IMR-90 (cell line): ENCODE data around the gene MT1G. TPM values are rescaled to one million over a fixed set of nuclear protein-coding genes. Genes with fewer than 3 reads are reported as not detected.

Experiments
- ATAC-seq: fragments of 200-7000 bp; cut with Tn5 transposase; 2 replicates; pipeline ENCODE4 v1.9.1; 2020; ENCODE audit warnings: low read depth, mild to moderate bottlenecking, moderate library complexity
- BruUV-seq: library from RNA; stranded (reverse); fragments of 400-500 nt; replicated peaks from 2 replicates; lab custom pipeline; 2021; lab: Mats Ljungman, UMichigan
- CTCF ChIA-PET: fragments of 300-600 bp; formaldehyde crosslinking; extraction: SDS; loops from one replicate; lab custom pipeline; 2021; ENCODE audit warnings: antibody characterized with exemption; lab: Yijun Ruan, JAX
- POLR2A ChIA-PET: fragments of 300-600 bp; sonication (Branson Sonifier 250); formaldehyde crosslinking; loops from one replicate; lab custom pipeline; 2022; ENCODE audit warnings: antibody characterized with exemption; ENCODE audit not compliant: unreplicated experiment; lab: Charles Lee
- DNase-seq: peaks from one replicate; pipeline ENCODE4 v3.0.0; 2013
- H2AFZ ChIP-seq: replicated peaks from 2 replicates; pipeline ENCODE3; 2013; ENCODE audit warnings: low read length, mild to moderate bottlenecking; ENCODE audit not compliant: poor library complexity
- H2AK5ac ChIP-seq: 2 replicates; pipeline ENCODE4 v1.6.1; 2013; ENCODE audit warnings: low read depth, low read length, inconsistent platforms
- H2AK9ac ChIP-seq: replicated peaks from 2 replicates; pipeline ENCODE3; 2013; ENCODE audit warnings: mild to moderate bottlenecking, low read depth, low read length, moderate library complexity; ENCODE audit not compliant: poor library complexity
- H2BK120ac ChIP-seq: 2 replicates; pipeline ENCODE4 v1.6.1; 2013; ENCODE audit warnings: low read depth, low read length, inconsistent platforms
- H2BK15ac ChIP-seq: 3 replicates; pipeline ENCODE4 v1.6.1; 2013; ENCODE audit warnings: low read depth, low read length, inconsistent platforms
- H2BK20ac ChIP-seq: 2 replicates; pipeline ENCODE4 v1.6.1; 2013; ENCODE audit warnings: low read depth, mild to moderate bottlenecking, inconsistent platforms, low read length, moderate library complexity
- H2BK5ac ChIP-seq: 2 replicates; pipeline ENCODE4 v1.6.1; 2013; ENCODE audit warnings: mild to moderate bottlenecking, low read depth, low read length, inconsistent platforms; ENCODE audit not compliant: poor library complexity, severe bottlenecking
- H3K14ac ChIP-seq: replicated peaks from 2 replicates; pipeline ENCODE4 v1.6.1; 2013; ENCODE audit warnings: low read depth, low read length, inconsistent platforms
- H3K18ac ChIP-seq: 2 replicates; pipeline ENCODE4 v1.6.1; 2013; ENCODE audit warnings: low read depth, low read length, control low read depth
- H3K23ac ChIP-seq: 2 replicates; pipeline ENCODE4 v1.6.1; 2013; ENCODE audit warnings: low read depth, low read length, inconsistent platforms
- H3K27ac ChIP-seq: 2 replicates; pipeline ENCODE4 v1.5.1; 2013; ENCODE audit warnings: mild to moderate bottlenecking, control low read depth, low read length; ENCODE audit not compliant: insufficient read depth
- H3K27me3 ChIP-seq: 2 replicates; pipeline ENCODE4 v1.6.1; 2013; ENCODE audit warnings: low read length; ENCODE audit not compliant: control insufficient read depth, insufficient read depth
- H3K36me3 ChIP-seq: 2 replicates; pipeline ENCODE4 v1.6.1; 2013; ENCODE audit warnings: low read length, mixed read lengths; ENCODE audit not compliant: control insufficient read depth, insufficient read depth
- H3K4ac ChIP-seq: 2 replicates; pipeline ENCODE4 v1.6.1; 2013; ENCODE audit warnings: low read depth, low read length, inconsistent platforms
- H3K4me1 ChIP-seq: 2 replicates; pipeline ENCODE4 v1.6.1; 2013; ENCODE audit warnings: low read length, mixed read lengths; ENCODE audit not compliant: control insufficient read depth, insufficient read depth
- H3K4me2 ChIP-seq: 2 replicates; pipeline ENCODE4 v1.6.1; 2013; ENCODE audit warnings: low read depth, mild to moderate bottlenecking, control low read depth, low read length, moderate library complexity
- H3K4me3 ChIP-seq: 2 replicates; pipeline ENCODE4 v1.5.1; 2013; ENCODE audit warnings: low read depth, mild to moderate bottlenecking, control low read depth, low read length, moderate library complexity; ENCODE audit not compliant: insufficient read depth
- H3K56ac ChIP-seq: 2 replicates; pipeline ENCODE4 v1.6.1; 2013; ENCODE audit warnings: low read length, inconsistent platforms; ENCODE audit not compliant: insufficient read depth; ENCODE audit errors: extremely low read depth
- H3K79me1 ChIP-seq, 2 experiments: 2 replicates each; pipeline ENCODE4 v1.6.1; 2013; ENCODE audit warnings: low read length in 2 of 2, inconsistent platforms in 1 of 2, low read depth in 1 of 2
- H3K9ac ChIP-seq: 2 replicates; pipeline ENCODE4 v1.6.1; 2013; ENCODE audit warnings: low read depth, low read length, control low read depth
- H3K9me1 ChIP-seq: 2 replicates; pipeline ENCODE4 v1.6.1; 2013; ENCODE audit warnings: low read length, inconsistent platforms; ENCODE audit not compliant: insufficient read depth
- H3K9me3 ChIP-seq: 2 replicates; pipeline ENCODE4 v1.6.1; 2013; ENCODE audit warnings: low read length; ENCODE audit not compliant: control insufficient read depth, insufficient read depth
- H4K20me1 ChIP-seq: 2 replicates; pipeline ENCODE4 v1.6.1; 2013; ENCODE audit warnings: low read length, inconsistent platforms; ENCODE audit not compliant: insufficient read depth
- H4K5ac ChIP-seq: 2 replicates; pipeline ENCODE4 v1.6.1; 2013; ENCODE audit warnings: mild to moderate bottlenecking, low read depth, low read length, control low read depth
- H4K8ac ChIP-seq, 2 experiments: 2 replicates each; pipeline ENCODE4 v1.6.1; 2013; ENCODE audit warnings: low read depth in 2 of 2, low read length in 2 of 2, control low read depth in 1 of 2, inconsistent platforms in 1 of 2
- H4K91ac ChIP-seq: 2 replicates; pipeline ENCODE4 v1.6.1; 2013; ENCODE audit warnings: low read depth, low read length, inconsistent platforms; ENCODE audit not compliant: insufficient read depth
- CEBPB ChIP-seq: IDR thresholded peaks from 2 replicates; pipeline ENCODE4 v1.6.1; 2012; ENCODE audit warnings: low read depth, low read length, improper control_type of control experiment
- CHD1 ChIP-seq: IDR thresholded peaks from 2 replicates; pipeline ENCODE4 v1.6.1; 2012; ENCODE audit warnings: low read depth, low read length, improper control_type of control experiment
- CTCF ChIP-seq: conservative IDR thresholded peaks from 2 replicates; pipeline ENCODE4 v1.5.1; 2012; ENCODE audit warnings: mild to moderate bottlenecking, low read depth, low read length, improper control_type of control experiment
- ELK1 ChIP-seq: fragments of 150-350 bp; IDR thresholded peaks from 2 replicates; pipeline ENCODE4 v1.6.1; 2016; ENCODE audit warnings: low read depth, mild to moderate bottlenecking, low read length, moderate library complexity, borderline replicate concordance
- FOS ChIP-seq: fragments of 150-350 bp; IDR thresholded peaks from 2 replicates; pipeline ENCODE4 v1.6.1; 2016; ENCODE audit warnings: low read depth, low read length
- MAFK ChIP-seq: IDR thresholded peaks from 2 replicates; pipeline ENCODE4 v1.6.1; 2012; ENCODE audit warnings: low read depth, low read length, improper control_type of control experiment
- MAZ ChIP-seq: IDR thresholded peaks from 2 replicates; pipeline ENCODE4 v1.6.1; 2012; ENCODE audit warnings: low read depth, mild to moderate bottlenecking, low read length, improper control_type of control experiment, moderate library complexity, borderline replicate concordance
- NFE2L2 ChIP-seq: fragments of 150-350 bp; IDR thresholded peaks from 2 replicates; pipeline ENCODE4 v1.6.1; 2016; ENCODE audit warnings: low read depth, mild to moderate bottlenecking, low read length
- RAD21 ChIP-seq: IDR thresholded peaks from 2 replicates; pipeline ENCODE4 v1.6.1; 2012; ENCODE audit warnings: low read length, improper control_type of control experiment
- SMC3 ChIP-seq: fragments of 150-350 bp; IDR thresholded peaks from 2 replicates; pipeline ENCODE4 v1.6.1; 2016; ENCODE audit warnings: low read depth, mild to moderate bottlenecking, antibody characterized with exemption, low read length, moderate library complexity
- USF2 ChIP-seq: fragments of 150-350 bp; IDR thresholded peaks from 2 replicates; pipeline ENCODE4 v1.6.1; 2017; ENCODE audit warnings: mild to moderate bottlenecking, antibody characterized with exemption, low read length, low read depth
- WGBS, 2 experiments: methylation state at CpG; one replicate each; pipeline versions ENCODE4 v1.1.5 to v1.1.7; 2013; ENCODE audit warnings: missing lambda C conversion rate in 2 of 2; ENCODE audit not compliant: insufficient read length in 1 of 2; ENCODE audit errors: extremely low coverage in 2 of 2; 5-methylcytosine and 5-hydroxymethylcytosine counted together
- dilution Hi-C: fragments of 300-500 bp; cut with HindIII; formaldehyde crosslinking; loops from one replicate; pipeline ENCODE4 v1.14.3; 2018; ENCODE audit warnings: low sequenced_read_pairs; ENCODE audit not compliant: unreplicated experiment
- in situ Hi-C: fragments of 300-500 bp; cut with MboI; formaldehyde crosslinking; loops from 3 replicates; pipeline ENCODE4 v1.14.3; 2019; ENCODE audit warnings: low sequenced_read_pairs, inconsistent platforms, mixed read lengths
- intact Hi-C: fragments of 100-400 bp; cut with micrococcal nuclease; formaldehyde crosslinking; loops from 2 replicates; pipeline ENCODE4 v1.10.0; 2022
- polyA plus RNA-seq, 3 experiments: library from polyadenylated mRNA; depleted of rRNA; stranded (reverse); fragments of >200 nt; gene quantifications; 2 replicates each; pipeline ENCODE4 v1.2.3, GENCODE V29; 2012; ENCODE audit warnings: low replicate concordance in 1 of 3
- total RNA-seq: library from RNA; depleted of rRNA; stranded (reverse); fragments of >200 nt; gene quantifications from 2 replicates; pipeline ENCODE4 v1.2.3, GENCODE V29; 2012

Gene MT1G
- total and polyA plus RNA-seq, 2 of the 4 experiments (the other 2 are of a cell fraction), result 0.48 TPM; not detected in 1

- Histone ChIP-seq H2AK5ac (no peak overlapping the region), H3K4me2 (no peak overlapping the region), H3K27me3 (no peaks in the 10 kb centered on the region), H2BK5ac (no peak overlapping the region), H3K18ac (no peak overlapping the region), H3K4ac (no peak overlapping the region), H4K5ac (no peak overlapping the region), H3K79me1 (peaks cover 3 to 13% of the 10 kb centered on the region in 2 experiments; a peak in 3 of 4 replicates), H3K36me3 (no peaks in the 10 kb centered on the region), H4K20me1 (no peaks in the 10 kb centered on the region), H2AK9ac (no peak overlapping the region), H3K23ac (no peak overlapping the region), H3K9me3 (no peaks in the 10 kb centered on the region), H4K8ac (no peak overlapping the region), H3K14ac (no peak overlapping the region), H2BK120ac (no peak overlapping the region), H4K91ac (no peak overlapping the region), H2AFZ (no peak overlapping the region), H3K9me1 (peaks cover 8% of the 10 kb centered on the region; the same call in 1 of the 2 replicates), H2BK20ac (no peak overlapping the region), H3K27ac (no peak overlapping the region), H3K4me1 (peaks cover 17% of the 10 kb centered on the region), H3K56ac (no peak overlapping the region), H3K9ac (no peak overlapping the region), H2BK15ac (no peak overlapping the region), H3K4me3 (no peak overlapping the region)
- ATAC-seq (no peak), DNase-seq (no peak)
- CTCF ChIA-PET, result no interaction called here
- intact Hi-C loops (no loop called here), dilution Hi-C loops (no loop called here), in situ Hi-C loops (no loop called here)
- no CpG with 5 or more reads among the region's 2 CpGs for WGBS, 2 experiments
- POLR2A ChIA-PET, result no interaction called here
- TF ChIP-seq NFE2L2 (no peak), FOS (no peak), ELK1 (no peak), USF2 (no peak), MAZ (no peak), CHD1 (no peak), MAFK (no peak), CTCF (no peak), SMC3 (no peak), CEBPB (no peak), RAD21 (no peak)
- BruUV-seq, result no TSS peak
Observed at GRCh38 chr16:56623637-56624036, 44.2 kb downstream of the MT1G start.
